ENCODE data around the gene GRIN2A. TPM values are rescaled to one million over a fixed set of nuclear protein-coding genes. Genes with fewer than 3 reads are reported as not detected.

The GRIN2A gene
- total and polyA plus RNA-seq, 2 donors (not counting 1 experiment from before 2014, with no cell fraction given), result 0.44 TPM; not detected in 1

- Histone ChIP-seq H3K4me1 (ENCODE audit: control insufficient read depth in 2 of 2, insufficient read depth in 2 of 2, low read length in 2 of 2) (no peaks in the 10 kb centered on the region), H3K79me2 (ENCODE audit: control insufficient read depth, insufficient read depth, low read length) (no peaks in the 10 kb centered on the region), H2AFZ (ENCODE audit: insufficient read depth, low read depth, low read length, poor library complexity, severe bottlenecking) (no peak overlapping the region), H3K4me2 (replicated peaks; ENCODE audit: low read depth, low read length, poor library complexity, severe bottlenecking) (no peak overlapping the region), H3K9ac (ENCODE audit: low read length) (no peak overlapping the region), H4K20me1 (ENCODE audit: control insufficient read depth, insufficient read depth, low read length, poor library complexity, severe bottlenecking) (no peaks in the 10 kb centered on the region), H3K27me3 (replicated peaks in 1 of 4; ENCODE audit: control extremely low read depth in 1 of 4, control insufficient read depth in 3 of 4, insufficient read depth in 4 of 4, low read length in 3 of 4) (peaks cover 0 to 5% (median 0%) of the 10 kb centered on the region in 4 experiments), H3K27ac (ENCODE audit: low read length in 2 of 2) (no peak overlapping the region), H3K36me3 (replicated peaks in 1 of 2; ENCODE audit: control extremely low read depth in 1 of 2, control insufficient read depth in 1 of 2, extremely low read depth in 1 of 2, insufficient read depth in 2 of 2, low read length in 1 of 2) (no peaks in the 10 kb centered on the region), H3K9me3 (ENCODE audit: control extremely low read depth in 1 of 3, control insufficient read depth in 2 of 3, insufficient read depth in 1 of 3, low read length in 2 of 3) (no peaks in the 10 kb centered on the region), H3K4me3 (ENCODE audit: control extremely low read depth in 1 of 5, extremely low read depth in 1 of 5, insufficient read depth in 1 of 5, low read depth in 2 of 5, low read length in 4 of 5) (no peak overlapping the region)
- peaks cover 3% of the 10 kb centered on the region for H3K9me3 Mint-ChIP-seq (ENCODE audit: insufficient read depth)
- H3K4me1 Mint-ChIP-seq, result no peaks in the 10 kb centered on the region
- ATAC-seq (ENCODE audit: low read depth), result no peak
- TF ChIP-seq EZH2 (IDR thresholded peaks at IDR 0.05; ENCODE audit: borderline replicate concordance, insufficient read depth, low read depth, low read length, poor library complexity, severe bottlenecking) (no peak), CTCF (IDR thresholded peaks at IDR 0.05) (no peak)
- no peak overlapping the region for H3K4me3 Mint-ChIP-seq
- 100% methylated on average over 1 of the region's 6 CpGs for whole genome bisulfite sequencing (ENCODE audit: insufficient coverage)
- peaks cover 21% of the 10 kb centered on the region for H3K27me3 Mint-ChIP-seq
- POLR2A ChIA-PET, result no interaction called here
- H3K27ac Mint-ChIP-seq, result no peak overlapping the region
- DNase-seq, result no peak
- intact Hi-C loops (cut with micrococcal nuclease), result no loop called here
- CTCF ChIA-PET, result no interaction called here
Observed at GRCh38 chr16:9793623-9794022, 388.6 kb downstream of the GRIN2A start.

GRCh38 chr16:9791556-9791955, 390.7 kb downstream of the GRIN2A start:
- no peaks in the 10 kb centered on the region for H3K79me2 ChIP-seq (ENCODE audit: control insufficient read depth, insufficient read depth, low read length)
- H3K4me2 ChIP-seq (replicated peaks; ENCODE audit: low read depth, low read length, poor library complexity, severe bottlenecking), result no peak overlapping the region
- intact Hi-C loops (cut with micrococcal nuclease), result no loop called here
- no peaks in the 10 kb centered on the region for H3K27me3 ChIP-seq (replicated peaks in 1 of 4; ENCODE audit: control extremely low read depth in 1 of 4, control insufficient read depth in 3 of 4, insufficient read depth in 4 of 4, low read length in 3 of 4)
- no peaks in the 10 kb centered on the region for H3K4me1 ChIP-seq (ENCODE audit: control insufficient read depth in 2 of 2, insufficient read depth in 2 of 2, low read length in 2 of 2)
- no CpG with 5 or more reads among the region's 4 CpGs for WGBS (ENCODE audit: insufficient coverage)
- H3K9me3 ChIP-seq (ENCODE audit: control extremely low read depth in 1 of 3, control insufficient read depth in 2 of 3, insufficient read depth in 1 of 3, low read length in 2 of 3), result no peaks in the 10 kb centered on the region
- DNase-seq (no peak), ATAC-seq (ENCODE audit: low read depth) (no peak)
- no peaks in the 10 kb centered on the region for H4K20me1 ChIP-seq (ENCODE audit: control insufficient read depth, insufficient read depth, low read length, poor library complexity, severe bottlenecking)
- H2AFZ ChIP-seq (ENCODE audit: insufficient read depth, low read depth, low read length, poor library complexity, severe bottlenecking), result no peak overlapping the region
- no peak overlapping the region for H3K27ac Mint-ChIP-seq
- ChIA-PET CTCF (no interaction called here), POLR2A (no interaction called here)
- H3K4me1 Mint-ChIP-seq, result no peaks in the 10 kb centered on the region
- peaks cover 3% of the 10 kb centered on the region for H3K9me3 Mint-ChIP-seq (ENCODE audit: insufficient read depth)
- H3K27ac ChIP-seq (ENCODE audit: low read length in 2 of 2), result no peak overlapping the region
- H3K27me3 Mint-ChIP-seq, result peaks cover 8% of the 10 kb centered on the region
- H3K9ac ChIP-seq (ENCODE audit: low read length), result no peak overlapping the region
- no peak for TF ChIP-seq EZH2 (IDR thresholded peaks at IDR 0.05; ENCODE audit: borderline replicate concordance, insufficient read depth, low read depth, low read length, poor library complexity, severe bottlenecking)
- TF ChIP-seq CTCF (IDR thresholded peaks at IDR 0.05), result no peak
- H3K4me3 ChIP-seq (ENCODE audit: control extremely low read depth in 1 of 5, extremely low read depth in 1 of 5, insufficient read depth in 1 of 5, low read depth in 2 of 5, low read length in 4 of 5), result no peak overlapping the region
- no peaks in the 10 kb centered on the region for H3K36me3 ChIP-seq (replicated peaks in 1 of 2; ENCODE audit: control extremely low read depth in 1 of 2, control insufficient read depth in 1 of 2, extremely low read depth in 1 of 2, insufficient read depth in 2 of 2, low read length in 1 of 2)
- H3K4me3 Mint-ChIP-seq, result no peak overlapping the region
